Thymus (tissue), 11 donors: ENCODE data around the gene GPT2. TPM values are rescaled to one million over a fixed set of nuclear protein-coding genes. Genes with fewer than 3 reads are reported as not detected.
A peak's percentile ranks its signal among the peaks of the same experiment; 100 is the strongest.

Experiments used
- DNase-seq, 9 donors: peaks; one replicate each; pipeline ENCODE4 v3.0.0-alpha.2; 2013; ENCODE audit warnings: low spot score in 9 of 9, low read depth in 6 of 9, missing footprints in 1 of 9
- H3K27ac ChIP-seq, 2 donors: one replicate each; pipeline ENCODE4 v1.5.1; 2013; ENCODE audit warnings: control low read depth in 1 of 2, low read depth in 1 of 2, low read length in 1 of 2, mild to moderate bottlenecking in 1 of 2, moderate library complexity in 1 of 2
- H3K27me3 ChIP-seq, 2 donors: one replicate each; pipeline ENCODE4 v1.5.1; 2013; ENCODE audit warnings: low read length in 1 of 2; ENCODE audit not compliant: control insufficient read depth in 2 of 2, insufficient read depth in 1 of 2
- H3K36me3 ChIP-seq, 2 donors: one replicate each; pipeline ENCODE4 v1.5.1; 2013; ENCODE audit warnings: low read length in 1 of 2, mild to moderate bottlenecking in 1 of 2, moderate library complexity in 1 of 2; ENCODE audit not compliant: control insufficient read depth in 2 of 2, insufficient read depth in 2 of 2
- H3K4me1 ChIP-seq, 2 donors: one replicate each; pipeline ENCODE4 v1.5.1; 2013; ENCODE audit warnings: low read length in 2 of 2; ENCODE audit not compliant: control insufficient read depth in 2 of 2, insufficient read depth in 2 of 2
- H3K4me3 ChIP-seq, 2 donors: one replicate each; pipeline ENCODE4 v1.5.1; 2013; ENCODE audit warnings: low read length in 2 of 2, control low read depth in 1 of 2, mild to moderate bottlenecking in 1 of 2
- H3K9me3 ChIP-seq, 2 donors: one replicate each; pipeline ENCODE4 v1.5.1; 2013; ENCODE audit warnings: low read length in 1 of 2, mild to moderate bottlenecking in 1 of 2; ENCODE audit not compliant: control insufficient read depth in 2 of 2, insufficient read depth in 1 of 2
- WGBS: extraction: QIAGEN DNeasy Blood & Tissue Kit; methylation state at CpG from one replicate; pipeline ENCODE4 v1.1.7; 2013; 5-methylcytosine and 5-hydroxymethylcytosine counted together
- polyA plus RNA-seq: library from polyadenylated mRNA; stranded (reverse); fragments of 200-250 nt; gene quantifications from one replicate; pipeline ENCODE4 v1.2.3, GENCODE V29; 2013
- total RNA-seq: library from RNA; stranded (reverse); fragments of 120-200 nt; gene quantifications from one replicate; pipeline ENCODE4 v1.2.4, GENCODE V29; 2013
- donor health status: healthy.

GPT2 gene
- total and polyA plus RNA-seq, 2 donors, result 4.3 to 20.4 TPM

DNA sequence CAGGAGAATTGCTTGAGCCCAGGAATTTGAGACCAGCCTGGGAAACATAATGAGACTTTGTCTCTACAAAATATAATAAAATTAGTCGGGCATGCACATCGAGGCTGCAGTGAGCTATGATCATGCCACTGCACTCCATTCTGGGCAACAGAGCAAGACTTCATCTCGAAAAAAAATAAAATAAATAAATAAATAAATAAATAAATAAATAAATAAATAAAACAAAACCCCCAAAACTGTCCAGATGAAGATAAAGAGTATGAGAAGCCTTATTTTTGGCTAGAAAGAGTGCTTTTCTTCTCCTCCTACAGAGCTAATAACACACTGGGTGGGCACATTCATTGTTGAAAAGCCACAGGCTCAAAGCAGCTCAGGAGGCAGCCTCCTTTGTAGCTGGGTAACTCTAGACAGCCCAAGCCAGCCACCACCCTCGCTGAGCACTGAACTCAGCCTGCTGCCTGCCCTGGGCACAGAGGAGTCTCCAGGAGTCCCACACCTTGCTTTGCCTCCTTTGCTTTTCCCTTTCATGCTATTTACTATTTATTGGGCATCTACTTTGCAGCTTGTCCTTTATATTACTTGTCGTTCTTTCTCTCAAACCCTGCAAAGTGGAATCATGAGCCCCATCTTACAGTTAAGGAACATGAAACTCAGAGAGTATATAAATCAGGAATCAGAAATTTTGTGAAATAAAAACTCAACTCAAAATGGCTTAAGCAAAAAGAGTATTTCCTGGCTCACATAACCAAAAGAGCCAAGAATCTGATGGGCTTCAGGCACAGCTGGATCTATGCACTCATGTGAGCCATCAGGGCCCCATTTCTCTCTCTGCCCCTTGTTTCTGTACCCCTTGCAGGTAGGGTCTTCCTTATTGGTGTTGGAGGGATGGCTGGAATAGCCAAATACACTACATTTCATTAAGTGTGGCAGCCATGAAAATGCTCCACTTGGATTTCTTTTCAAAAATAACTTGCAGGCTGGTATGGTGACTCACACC lies 35.1 kb upstream of the GPT2 start:
- Histone ChIP-seq H3K4me3 (no peak overlapping the region), H3K27me3 (peaks cover 4 to 16% of the 10 kb centered on the region in 2 donors), H3K9me3 (no peaks in the 10 kb centered on the region), H3K27ac (no peak overlapping the region), H3K36me3 (no peaks in the 10 kb centered on the region), H3K4me1 (no peaks in the 10 kb centered on the region)
- 89% methylated on average over 5 of the region's 5 CpGs for WGBS
- no peak for DNase-seq

DNA sequence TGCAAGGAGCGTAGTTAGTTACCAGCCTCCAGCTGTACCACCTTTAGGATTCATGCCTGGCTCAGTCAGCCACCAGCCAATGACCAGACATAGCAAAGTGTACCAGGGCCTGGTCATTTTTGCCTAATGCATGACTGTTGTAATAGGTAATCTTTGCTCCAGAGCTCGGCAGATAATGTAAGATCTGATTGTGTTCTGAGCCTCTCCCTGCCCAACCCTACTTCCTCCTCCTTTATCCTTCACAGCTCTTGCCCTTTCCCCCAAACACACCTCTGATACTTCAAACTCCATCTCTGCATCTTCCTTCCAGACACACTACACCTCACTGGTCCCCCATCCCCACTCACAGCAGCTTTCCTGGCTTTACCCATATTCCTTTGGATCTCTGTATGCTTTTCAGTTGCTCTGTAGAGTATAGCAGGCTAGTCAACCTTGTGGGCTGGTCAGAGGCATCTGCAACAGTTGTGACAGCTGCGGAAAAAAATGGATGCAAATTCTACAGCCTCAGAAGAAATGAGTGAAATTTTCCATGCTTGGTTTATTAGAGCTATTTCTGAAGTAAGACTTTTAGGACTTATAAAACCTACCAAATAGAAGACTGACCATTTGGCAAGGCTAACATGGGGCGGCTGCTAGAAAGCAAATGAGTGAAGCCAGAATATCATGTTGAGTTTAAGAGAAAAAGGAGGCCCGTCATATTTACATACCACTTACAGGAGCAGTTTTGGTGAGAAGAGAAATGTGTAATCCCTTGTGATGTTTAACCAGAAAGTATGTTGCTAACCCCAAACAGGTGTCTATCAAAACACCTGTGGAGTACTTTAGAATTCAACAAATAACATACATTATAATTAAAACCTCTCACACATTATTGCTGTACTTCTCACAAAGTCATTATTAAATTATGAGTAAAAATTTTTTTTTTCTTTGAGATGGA lies 33.3 kb upstream of the GPT2 start:
- 92% methylated on average over 5 of the region's 5 CpGs for WGBS
- no peaks in the 10 kb centered on the region for H3K4me1 ChIP-seq
- H3K4me3 ChIP-seq, result no peak overlapping the region
- no peak for DNase-seq
- H3K36me3 ChIP-seq, result no peaks in the 10 kb centered on the region
- peaks cover 0 to 2% of the 10 kb centered on the region in 2 donors for H3K27me3 ChIP-seq
- no peaks in the 10 kb centered on the region for H3K9me3 ChIP-seq
- no peak overlapping the region for H3K27ac ChIP-seq

DNA sequence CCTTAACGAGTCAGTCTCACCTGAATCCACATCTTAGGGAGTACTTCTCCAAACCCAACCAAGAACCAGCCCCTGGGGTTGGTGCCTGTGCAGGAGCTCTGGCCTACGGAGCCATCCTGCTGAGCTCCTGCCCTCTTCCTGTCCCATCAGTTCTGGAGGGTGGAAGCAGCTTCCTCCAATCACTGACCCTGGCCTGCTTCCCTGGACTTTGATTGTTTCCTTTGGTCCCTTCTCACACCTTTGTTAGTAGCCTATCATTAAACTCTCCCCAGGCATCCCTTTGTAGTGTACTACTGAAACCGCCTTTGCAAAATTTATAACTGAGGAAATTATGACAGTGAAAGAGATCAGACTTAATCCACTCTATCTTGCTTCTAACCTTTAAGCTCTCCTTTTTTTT lies 32.0 kb upstream of the GPT2 start:
- Histone ChIP-seq H3K27me3 (no peaks in the 10 kb centered on the region), H3K27ac (no peak overlapping the region), H3K9me3 (no peaks in the 10 kb centered on the region), H3K36me3 (no peaks in the 10 kb centered on the region), H3K4me3 (no peak overlapping the region), H3K4me1 (no peaks in the 10 kb centered on the region)
- no peak for DNase-seq
- 97% methylated on average over 3 of the region's 3 CpGs for WGBS

DNA sequence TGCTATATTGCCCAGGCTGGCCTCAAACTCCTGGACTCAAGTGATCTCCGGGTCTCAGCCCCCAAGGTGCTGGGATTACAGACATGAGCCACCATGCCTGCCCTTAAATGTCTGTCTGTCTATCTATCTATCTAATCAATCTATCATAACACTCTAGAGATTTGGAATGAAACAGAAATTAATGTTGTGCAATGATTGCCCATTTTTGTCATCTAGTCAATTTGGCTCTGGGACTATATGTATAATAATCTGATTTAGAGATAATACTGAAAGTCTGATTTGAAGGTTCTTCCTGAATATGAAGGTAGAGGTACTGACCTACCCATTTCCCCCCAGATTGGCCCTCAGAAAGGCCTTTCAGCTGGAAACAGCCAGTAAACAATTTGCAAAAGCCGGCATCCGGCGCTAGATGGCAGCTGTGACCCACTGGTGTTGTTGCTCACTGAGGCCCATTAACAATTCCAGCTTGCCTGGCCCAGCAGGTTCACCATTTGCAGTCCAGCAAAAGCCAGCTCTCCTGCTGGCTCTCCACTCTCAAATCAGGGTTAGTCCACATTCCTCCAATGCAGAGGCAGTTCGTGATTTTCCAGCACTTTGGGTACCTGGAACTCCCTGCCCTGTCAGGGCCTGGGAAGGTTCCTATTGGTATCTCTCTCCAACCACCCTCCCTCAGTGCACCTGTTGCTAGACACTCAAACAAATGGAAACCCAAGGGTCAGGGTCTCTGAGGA lies 30.3 kb upstream of the GPT2 start:
- H3K27me3 ChIP-seq, result no peaks in the 10 kb centered on the region
- no peak overlapping the region for H3K27ac ChIP-seq
- WGBS, result 37% methylated on average over 5 of the region's 5 CpGs
- no peaks in the 10 kb centered on the region for H3K9me3 ChIP-seq
- no peaks in the 10 kb centered on the region for H3K36me3 ChIP-seq
- DNase-seq, result peak in 5 of 9 donors; percentile 9 to 59 (median 26)
- no peaks in the 10 kb centered on the region for H3K4me1 ChIP-seq
- no peak overlapping the region for H3K4me3 ChIP-seq

DNA sequence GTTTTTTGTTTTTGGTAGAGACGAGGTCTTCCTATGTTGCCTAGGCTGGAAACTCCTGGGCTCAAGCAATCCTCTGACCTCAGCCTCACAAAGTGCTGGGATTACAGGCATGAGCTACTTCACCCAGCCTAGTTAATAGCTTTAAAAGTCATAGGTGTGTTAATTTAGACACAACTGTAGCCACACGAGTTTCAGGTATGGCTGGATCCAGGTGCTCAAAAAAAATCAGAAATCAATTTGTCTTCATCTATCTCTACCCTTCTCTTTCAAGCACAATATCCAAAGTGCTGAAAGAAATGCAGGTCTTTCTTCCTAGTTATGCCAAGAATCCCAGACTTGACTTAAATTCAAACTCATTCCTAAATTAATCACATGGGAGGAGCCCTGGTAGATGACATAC lies 29.3 kb upstream of the GPT2 start:
- Histone ChIP-seq H3K27ac (no peak overlapping the region), H3K9me3 (no peaks in the 10 kb centered on the region), H3K27me3 (no peaks in the 10 kb centered on the region), H3K4me3 (no peak overlapping the region), H3K4me1 (no peaks in the 10 kb centered on the region), H3K36me3 (no peaks in the 10 kb centered on the region)
- no peak for DNase-seq
- 95% methylated on average over 2 of the region's 2 CpGs for WGBS

DNA sequence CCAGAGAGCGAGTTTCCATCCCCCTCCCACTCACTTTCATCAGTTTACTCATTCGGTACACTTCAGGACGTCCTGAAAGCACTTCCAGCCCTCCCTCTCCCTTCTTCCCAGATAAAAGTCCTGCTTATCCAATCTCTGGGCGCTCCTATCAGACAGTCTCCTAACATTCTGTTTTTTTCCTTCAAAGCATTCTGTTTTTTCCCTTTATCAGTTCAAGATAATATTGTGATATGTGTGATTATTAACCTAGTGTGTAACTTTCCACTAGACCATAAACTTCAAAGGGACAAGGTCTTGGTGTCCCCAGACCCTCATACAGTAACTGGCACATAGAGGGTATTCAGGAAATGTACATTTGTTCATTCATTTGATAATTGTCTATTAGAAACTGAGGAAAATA lies 28.8 kb upstream of the GPT2 start:
- no peaks in the 10 kb centered on the region for H3K4me1 ChIP-seq
- no peak for DNase-seq
- no peaks in the 10 kb centered on the region for H3K9me3 ChIP-seq

DNA sequence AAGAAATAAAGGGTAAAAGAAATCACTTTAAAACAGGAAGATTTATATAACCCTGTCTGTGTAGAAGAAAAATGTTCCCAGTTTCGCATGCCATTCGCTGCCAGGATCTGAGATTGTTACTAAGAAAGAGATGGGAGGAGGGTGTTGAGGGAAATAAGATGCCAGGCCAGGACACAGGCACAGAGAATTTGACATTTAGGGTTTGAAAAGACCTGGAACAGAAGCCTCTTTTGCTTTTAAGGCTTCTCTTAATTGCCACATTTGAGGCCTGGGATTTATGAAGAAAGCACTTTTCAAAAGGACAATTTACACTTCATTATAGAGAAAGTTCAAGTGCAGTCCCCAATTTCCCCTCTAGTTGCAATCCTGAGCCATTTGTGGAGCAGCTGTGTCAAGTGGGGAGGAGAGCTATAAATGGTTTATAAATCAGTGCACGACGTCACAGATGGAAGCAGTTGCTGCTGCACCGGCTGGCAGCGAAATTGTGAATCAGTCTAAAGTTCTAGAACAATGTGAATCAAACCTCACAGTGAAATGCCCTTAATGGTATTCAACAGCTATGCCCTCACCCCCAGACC lies 26.7 kb upstream of the GPT2 start:
- DNase-seq, result peak in 1 of 9 donors; percentile 11
- Histone ChIP-seq H3K4me1 (no peaks in the 10 kb centered on the region), H3K9me3 (no peaks in the 10 kb centered on the region), H3K27me3 (no peaks in the 10 kb centered on the region), H3K27ac (no peak overlapping the region), H3K4me3 (no peak overlapping the region), H3K36me3 (no peaks in the 10 kb centered on the region)
- WGBS, result 84% methylated on average over 6 of the region's 6 CpGs

More for the DNA sequence above, 28.8 kb upstream of the GPT2 start:
- Histone ChIP-seq H3K4me3 (no peak overlapping the region), H3K27ac (no peak overlapping the region), H3K36me3 (no peaks in the 10 kb centered on the region), H3K27me3 (no peaks in the 10 kb centered on the region)
- WGBS, result 82% methylated on average over 4 of the region's 4 CpGs

DNA sequence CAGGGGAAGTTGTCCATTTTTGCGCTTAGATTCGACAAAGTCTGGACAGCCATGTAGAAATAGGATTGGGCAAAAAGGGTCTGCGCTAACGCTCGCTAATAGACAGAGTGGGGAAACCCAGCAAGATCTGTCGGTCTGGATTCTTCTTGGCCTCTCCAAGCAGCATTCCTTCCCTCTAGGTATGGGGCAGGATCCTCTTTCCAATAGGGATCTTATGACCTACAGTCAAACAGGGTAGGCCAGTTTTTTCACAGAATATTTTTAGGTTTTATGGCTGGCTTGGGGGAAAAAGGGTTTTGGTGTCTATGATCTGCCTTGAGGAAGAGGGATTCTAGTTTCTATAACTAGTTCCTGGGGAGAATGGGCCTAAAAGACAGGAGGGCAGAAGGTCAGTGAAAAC lies 26.0 kb upstream of the GPT2 start:
- Histone ChIP-seq H3K27ac (no peak overlapping the region), H3K36me3 (no peaks in the 10 kb centered on the region), H3K27me3 (no peaks in the 10 kb centered on the region), H3K4me1 (no peaks in the 10 kb centered on the region), H3K4me3 (no peak overlapping the region), H3K9me3 (no peaks in the 10 kb centered on the region)
- no peak for DNase-seq
- WGBS, result 92% methylated on average over 6 of the region's 6 CpGs
